ENCODE data around the gene CRYBA2. TPM values are rescaled to one million over a fixed set of nuclear protein-coding genes. Genes with fewer than 3 reads are reported as not detected.

CRYBA2 gene
- total and polyA plus RNA-seq, 2 experiments from 2014 or later: not detected

- no peaks in the 10 kb centered on the region for H3K36me3 ChIP-seq (ENCODE audit: insufficient read depth)
- Mint-ChIP-seq H3K27ac (peak overlapping the region; percentile 93), H3K4me3 (peak overlapping the region; percentile 82), H3K9me3 (no peaks in the 10 kb centered on the region), H3K27me3 (ENCODE audit: insufficient read depth, low read depth, poor library complexity) (peaks cover 54% of the 10 kb centered on the region), H3K36me3 (ENCODE audit: low read depth) (no peaks in the 10 kb centered on the region; the same call in 2 of the 3 replicates), H3K4me1 (peaks cover 32% of the 10 kb centered on the region)
- H3K4me2 ChIP-seq: peak overlapping the region; percentile 84
- TF ChIP-seq ETS1 (IDR thresholded peaks at IDR 0.05) (peak; percentile 59), ZNF114 (CRISPR knock-in tag; IDR thresholded peaks at IDR 0.05) (peak; percentile 90), ZNF331 (CRISPR knock-in tag; IDR thresholded peaks at IDR 0.05; ENCODE audit: low read depth) (no peak), CREB1 (CRISPR knock-in tag; IDR thresholded peaks at IDR 0.05; ENCODE audit: low read depth) (peak; percentile 59)
- TF ChIP-seq, protein P1, sequence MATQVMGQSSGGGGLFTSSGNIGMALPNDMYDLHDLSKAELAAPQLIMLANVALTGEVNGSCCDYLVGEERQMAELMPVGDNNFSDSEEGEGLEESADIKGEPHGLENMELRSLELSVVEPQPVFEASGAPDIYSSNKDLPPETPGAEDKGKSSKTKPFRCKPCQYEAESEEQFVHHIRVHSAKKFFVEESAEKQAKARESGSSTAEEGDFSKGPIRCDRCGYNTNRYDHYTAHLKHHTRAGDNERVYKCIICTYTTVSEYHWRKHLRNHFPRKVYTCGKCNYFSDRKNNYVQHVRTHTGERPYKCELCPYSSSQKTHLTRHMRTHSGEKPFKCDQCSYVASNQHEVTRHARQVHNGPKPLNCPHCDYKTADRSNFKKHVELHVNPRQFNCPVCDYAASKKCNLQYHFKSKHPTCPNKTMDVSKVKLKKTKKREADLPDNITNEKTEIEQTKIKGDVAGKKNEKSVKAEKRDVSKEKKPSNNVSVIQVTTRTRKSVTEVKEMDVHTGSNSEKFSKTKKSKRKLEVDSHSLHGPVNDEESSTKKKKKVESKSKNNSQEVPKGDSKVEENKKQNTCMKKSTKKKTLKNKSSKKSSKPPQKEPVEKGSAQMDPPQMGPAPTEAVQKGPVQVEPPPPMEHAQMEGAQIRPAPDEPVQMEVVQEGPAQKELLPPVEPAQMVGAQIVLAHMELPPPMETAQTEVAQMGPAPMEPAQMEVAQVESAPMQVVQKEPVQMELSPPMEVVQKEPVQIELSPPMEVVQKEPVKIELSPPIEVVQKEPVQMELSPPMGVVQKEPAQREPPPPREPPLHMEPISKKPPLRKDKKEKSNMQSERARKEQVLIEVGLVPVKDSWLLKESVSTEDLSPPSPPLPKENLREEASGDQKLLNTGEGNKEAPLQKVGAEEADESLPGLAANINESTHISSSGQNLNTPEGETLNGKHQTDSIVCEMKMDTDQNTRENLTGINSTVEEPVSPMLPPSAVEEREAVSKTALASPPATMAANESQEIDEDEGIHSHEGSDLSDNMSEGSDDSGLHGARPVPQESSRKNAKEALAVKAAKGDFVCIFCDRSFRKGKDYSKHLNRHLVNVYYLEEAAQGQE (IDR thresholded peaks at IDR 0.05; ENCODE audit: unreplicated experiment): peak; percentile 98
- peak overlapping the region; percentile 71 for H3K4me3 ChIP-seq
- no peaks in the 10 kb centered on the region; the same call in 1 of the 2 replicates for H4K20me1 ChIP-seq (replicated peaks; ENCODE audit: insufficient read depth)
- H3K79me2 ChIP-seq (replicated peaks; ENCODE audit: insufficient read depth): no peaks in the 10 kb centered on the region
- no peak overlapping the region for H3K27ac ChIP-seq (ENCODE audit: low read depth)
- H3K4me1 ChIP-seq (ENCODE audit: insufficient read depth): peaks cover 26% of the 10 kb centered on the region
- peak; percentile 98 for DNase-seq (ENCODE audit: low spot score)
- peaks cover 8% of the 10 kb centered on the region for H3F3A ChIP-seq (replicated peaks; ENCODE audit: low read depth)
- peaks cover 72% of the 10 kb centered on the region for H3K27me3 ChIP-seq (ENCODE audit: insufficient read depth)
- ATAC-seq: peak; percentile 77
- H3K9me2 ChIP-seq (ENCODE audit: insufficient read depth): no peaks in the 10 kb centered on the region
- H2AFZ ChIP-seq: no peak overlapping the region
Measured at GRCh38 chr2:218962859-218963492, 30.2 kb downstream of the CRYBA2 start.

- H3F3A ChIP-seq (replicated peaks; ENCODE audit: low read depth): peaks cover 8% of the 10 kb centered on the region
- peak overlapping the region; percentile 82 for H3K4me3 Mint-ChIP-seq
- no peak overlapping the region for H3K27ac Mint-ChIP-seq
- H4K20me1 ChIP-seq (replicated peaks; ENCODE audit: insufficient read depth): no peaks in the 10 kb centered on the region; the same call in 1 of the 2 replicates
- peaks cover 26% of the 10 kb centered on the region for H3K4me1 ChIP-seq (ENCODE audit: insufficient read depth)
- no peaks in the 10 kb centered on the region for H3K79me2 ChIP-seq (replicated peaks; ENCODE audit: insufficient read depth)
- DNase-seq (ENCODE audit: low spot score) (peak; percentile 68), ATAC-seq (peak; percentile 8)
- no peak overlapping the region for H3K27ac ChIP-seq (ENCODE audit: low read depth)
- no peaks in the 10 kb centered on the region for H3K36me3 ChIP-seq (ENCODE audit: insufficient read depth)
- H3K4me2 ChIP-seq: peak overlapping the region; percentile 95
- peaks cover 72% of the 10 kb centered on the region for H3K27me3 ChIP-seq (ENCODE audit: insufficient read depth)
- H3K27me3 Mint-ChIP-seq (ENCODE audit: insufficient read depth, low read depth, poor library complexity): peaks cover 59% of the 10 kb centered on the region
- no peak overlapping the region for H2AFZ ChIP-seq
- peak overlapping the region; percentile 83 for H3K4me3 ChIP-seq
- no peaks in the 10 kb centered on the region for H3K9me3 Mint-ChIP-seq
- TF ChIP-seq, protein P1 (IDR thresholded peaks at IDR 0.05; ENCODE audit: unreplicated experiment): peak; percentile 75
- no peak for TF ChIP-seq ZNF331 (CRISPR knock-in tag; IDR thresholded peaks at IDR 0.05; ENCODE audit: low read depth)
- no peaks in the 10 kb centered on the region for H3K9me2 ChIP-seq (ENCODE audit: insufficient read depth)
- no peaks in the 10 kb centered on the region; the same call in 2 of the 3 replicates for H3K36me3 Mint-ChIP-seq (ENCODE audit: low read depth)
- peaks cover 32% of the 10 kb centered on the region for H3K4me1 Mint-ChIP-seq
Measured at GRCh38 chr2:218961651-218962570, 31.3 kb downstream of the CRYBA2 start.
